GM12878 (cell line): ENCODE results near the gene IL19. TPM values are rescaled to one million over a fixed set of nuclear protein-coding genes. Genes with fewer than 3 reads are reported as not detected.

Experiments
- ATAC-seq: fragments of 200-7000 bp; cut with Tn5 transposase; 3 replicates; pipeline ENCODE4 v1.9.1; 2020; ENCODE audit warnings: mild to moderate bottlenecking, moderate library complexity
- BruUV-seq: library from RNA; stranded (reverse); fragments of 400-500 nt; replicated peaks from 2 replicates; lab custom pipeline; 2021; lab: Mats Ljungman, UMichigan
- CTCF ChIA-PET: fragments of 300-600 bp; sonication (Branson Sonifier 250); formaldehyde crosslinking; extraction: SDS; loops from one replicate; lab custom pipeline; 2021; ENCODE audit warnings: inconsistent platforms; lab: Yijun Ruan, JAX
- POLR2A ChIA-PET: fragments of 350-600 bp; formaldehyde crosslinking; extraction: SDS; loops from one replicate; lab custom pipeline; 2021; ENCODE audit warnings: inconsistent platforms; lab: Charles Lee
- RAD21 ChIA-PET: fragments of 300-600 bp; sonication (Branson Sonifier 250); formaldehyde crosslinking; loops from one replicate; lab custom pipeline; 2023; ENCODE audit warnings: antibody characterized with exemption; ENCODE audit not compliant: unreplicated experiment; lab: Charles Lee
- SMC1A ChIA-PET: fragments of 300-600 bp; sonication (Branson Sonifier 250); formaldehyde crosslinking; loops from one replicate; lab custom pipeline; 2023; ENCODE audit not compliant: unreplicated experiment, uncharacterized antibody; lab: Charles Lee
- DNase-seq: peaks from one replicate; pipeline ENCODE4 v3.0.0-alpha.2; 2011; ENCODE audit warnings: low read depth, low spot score
- FAIRE-seq: peaks from 3 replicates; lab custom pipeline; 2011; peaks lifted over from hg19 to GRCh38; lab: Jason Lieb, UNC
- H2AFZ ChIP-seq: 2 replicates; pipeline ENCODE4 v1.6.0; 2011; ENCODE audit warnings: low read depth, low read length, control low read depth; ENCODE audit not compliant: control insufficient read depth
- H3K27ac ChIP-seq: 2 replicates; pipeline ENCODE4 v1.5.1; 2011; ENCODE audit warnings: control low read depth; ENCODE audit not compliant: control insufficient read depth, insufficient read depth
- H3K27me3 ChIP-seq, 2 experiments: replicated peaks in 1 of 2; 2 replicates each; pipeline versions ENCODE4 v1.6.0 to v1.6.1; 2011; ENCODE audit warnings: low read length in 1 of 2; ENCODE audit not compliant: control insufficient read depth in 2 of 2, insufficient read depth in 2 of 2
- H3K36me3 ChIP-seq, 2 experiments: 2 replicates each; pipeline ENCODE4 v1.5.1; 2011; ENCODE audit warnings: low read length in 1 of 2; ENCODE audit not compliant: control insufficient read depth in 2 of 2, insufficient read depth in 2 of 2
- H3K4me1 ChIP-seq: 2 replicates; pipeline ENCODE4 v1.6.1; 2011; ENCODE audit warnings: mild to moderate bottlenecking, low read length, moderate library complexity, mixed read lengths; ENCODE audit not compliant: control insufficient read depth, insufficient read depth
- H3K4me2 ChIP-seq: 2 replicates; pipeline ENCODE4 v1.6.0; 2011; ENCODE audit warnings: control low read depth; ENCODE audit not compliant: control insufficient read depth, insufficient read depth
- H3K4me3 ChIP-seq: fragments of 200-600 bp; sonication (generic); 2 replicates; pipeline ENCODE4 v1.5.1; 2016
- H3K79me2 ChIP-seq: 2 replicates; pipeline ENCODE4 v1.6.0; 2011; ENCODE audit warnings: low read length; ENCODE audit not compliant: control insufficient read depth, insufficient read depth
- H3K9ac ChIP-seq: 2 replicates; pipeline ENCODE4 v1.8.0; 2011; ENCODE audit warnings: low read length, control low read depth, mixed read lengths; ENCODE audit not compliant: control insufficient read depth, insufficient read depth
- H3K9me3 ChIP-seq: replicated peaks from 3 replicates; pipeline ENCODE4 v1.5.1; 2011; ENCODE audit warnings: mild to moderate bottlenecking, low read length; ENCODE audit not compliant: control insufficient read depth, insufficient read depth
- H4K20me1 ChIP-seq: 2 replicates; pipeline ENCODE4 v1.6.0; 2011; ENCODE audit not compliant: control insufficient read depth, insufficient read depth
- CBX3 ChIP-seq: fragments of 200-600 bp; sonication (generic); IDR thresholded peaks from 2 replicates; pipeline ENCODE4 v1.6.1; 2016; ENCODE audit warnings: low read depth, borderline replicate concordance
- CBX5 ChIP-seq: sonication (generic); IDR thresholded peaks from 2 replicates; pipeline ENCODE4 v1.6.1; 2016; ENCODE audit warnings: low read depth, moderate library complexity, mild to moderate bottlenecking, inconsistent platforms
- DPF2 ChIP-seq: fragments of 450-650 bp; IDR thresholded peaks from 2 replicates; pipeline ENCODE4 v1.6.1; 2017; ENCODE audit warnings: mild to moderate bottlenecking
- ESRRA ChIP-seq: IDR thresholded peaks from 2 replicates; pipeline ENCODE4 v1.6.1; 2012; ENCODE audit warnings: mild to moderate bottlenecking, low read length, improper control_type of control experiment
- IRF4 ChIP-seq: IDR thresholded peaks from 2 replicates; pipeline ENCODE4 v1.6.1; 2011; ENCODE audit warnings: low read depth, low read length
- MEF2B ChIP-seq: fragments of 450-650 bp; IDR thresholded peaks from 2 replicates; pipeline ENCODE4 v1.6.1; 2018; ENCODE audit warnings: mild to moderate bottlenecking, moderate library complexity; ENCODE audit not compliant: partially characterized antibody, poor library complexity, severe bottlenecking
- NBN ChIP-seq: fragments of 450-650 bp; IDR thresholded peaks from 2 replicates; pipeline ENCODE4 v1.6.1; 2016
- PML ChIP-seq: IDR thresholded peaks from 2 replicates; pipeline ENCODE4 v1.6.1; 2012; ENCODE audit warnings: low read length, inconsistent platforms
- RB1 ChIP-seq: fragments of 450-650 bp; formaldehyde crosslinking; IDR thresholded peaks from 2 replicates; pipeline ENCODE4 v1.6.1; 2017; ENCODE audit warnings: mild to moderate bottlenecking, borderline replicate concordance
- RFX5 ChIP-seq: IDR thresholded peaks from 2 replicates; pipeline ENCODE4 v1.6.1; 2011; ENCODE audit warnings: low read depth, low read length, improper control_type of control experiment
- SMAD5 ChIP-seq: IDR thresholded peaks from 2 replicates; pipeline ENCODE4 v1.6.1; 2016; ENCODE audit warnings: antibody characterized with exemption, low read depth
- SMC3 ChIP-seq: IDR thresholded peaks from 2 replicates; pipeline ENCODE4 v1.6.1; 2011; ENCODE audit warnings: low read length, improper control_type of control experiment, borderline replicate concordance
- STAT1 ChIP-seq: fragments of 450-650 bp; conservative IDR thresholded peaks from 2 replicates; pipeline ENCODE4 v1.6.1; 2014; ENCODE audit warnings: antibody characterized with exemption, mild to moderate bottlenecking
- WRNIP1 ChIP-seq: IDR thresholded peaks from 2 replicates; pipeline ENCODE4 v1.6.1; 2011; ENCODE audit warnings: low read depth, low read length, improper control_type of control experiment, borderline replicate concordance
- ZNF207 ChIP-seq: fragments of 450-650 bp; IDR thresholded peaks from 2 replicates; pipeline ENCODE4 v1.6.1; 2014; ENCODE audit warnings: antibody characterized with exemption, mild to moderate bottlenecking, borderline replicate concordance
- WGBS: methylation state at CpG from one replicate; pipeline ENCODE4 v1.1.6; 2016; ENCODE audit warnings: low lambda C conversion rate; ENCODE audit not compliant: insufficient replicate concordance, insufficient coverage; ENCODE audit errors: missing lambda C conversion rate; 5-methylcytosine and 5-hydroxymethylcytosine counted together
- in situ Hi-C: fragments of 300-500 bp; cut with MboI; formaldehyde crosslinking; loops from 9 replicates; pipeline ENCODE4 v1.14.3; 2018; ENCODE audit warnings: mixed read lengths
- intact Hi-C: fragments of 100-400 bp; cut with micrococcal nuclease; formaldehyde crosslinking; loops from one replicate; pipeline ENCODE4 v1.14.2; 2022; ENCODE audit not compliant: unreplicated experiment
- polyA plus RNA-seq, 11 experiments: library from polyadenylated mRNA; depleted of rRNA in 4 of 11; unstranded in 6 of 11; stranded (reverse) in 5 of 11; fragments of >200 nt; fragmentation: Nextera tagmentation in 4 of 11; fragmentation: Illumina TruSeq in 1 of 11; extraction: Ambion mirVana in 4 of 11; extraction: Trizol in 1 of 11; gene quantifications; 1 replicate in 1 of 11; 2 replicates in 10 of 11; pipeline versions ENCODE4 v1.2.1 to v1.2.3, GENCODE V29; 2011 to 2016; ENCODE audit warnings: inconsistent platforms in 2 of 11, missing spikeins in 2 of 11, low read depth in 1 of 11
- total RNA-seq, 4 experiments: library from RNA; depleted of rRNA in 3 of 4; stranded (reverse); fragments of >200 nt in 3 of 4; fragmentation: Illumina TruSeq in 1 of 4; extraction: Trizol in 1 of 4; gene quantifications; 2 replicates each; pipeline versions ENCODE4 v1.2.1 to v1.2.3, GENCODE V29; 2013 to 2021
- TF ChIP-seq, protein P1 (sequence below): fragments of 150-350 bp; IDR thresholded peaks from 2 replicates; pipeline ENCODE4 v1.6.1; 2014; ENCODE audit warnings: mild to moderate bottlenecking, low read depth, low read length
- TF ChIP-seq, protein P2 (sequence below): fragments of 450-650 bp; IDR thresholded peaks from 2 replicates; pipeline ENCODE4 v1.6.1; 2017; ENCODE audit warnings: low read depth, mild to moderate bottlenecking, moderate library complexity
- TF ChIP-seq, protein P3 (sequence below): fragments of 450-650 bp; IDR thresholded peaks from 2 replicates; pipeline ENCODE4 v1.6.1; 2017; ENCODE audit warnings: mild to moderate bottlenecking, moderate library complexity

IL19 gene
- total and polyA plus RNA-seq, 10 of the 15 experiments (the other 5 are each of a cell fraction or from before 2014, with no cell fraction given), result 0.10 to 0.73 (median 0.28) TPM; not detected in 6

DNA sequence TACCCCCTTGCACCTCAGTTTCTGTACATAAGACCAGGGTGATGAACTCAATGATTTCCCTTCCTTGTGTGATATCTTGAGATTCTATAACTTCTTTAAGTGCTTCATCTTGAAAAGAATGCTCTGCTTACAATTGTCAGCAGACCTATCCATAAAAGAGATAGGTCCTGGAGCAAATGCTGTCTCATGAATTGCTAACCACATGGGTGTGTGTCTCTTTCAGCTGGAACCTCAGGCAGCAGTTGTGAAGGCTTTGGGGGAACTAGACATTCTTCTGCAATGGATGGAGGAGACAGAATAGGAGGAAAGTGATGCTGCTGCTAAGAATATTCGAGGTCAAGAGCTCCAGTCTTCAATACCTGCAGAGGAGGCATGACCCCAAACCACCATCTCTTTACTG is 97.7 kb downstream of the IL19 start:
- no peak overlapping the region for H3K4me2 ChIP-seq
- ChIA-PET SMC1A (interaction anchor here (1.0 to 1.9 kb wide), 3 partner anchors 37 to 101 kb away, joined by 3 to 6 read pairs (median 4); no protein-coding TSS in a partner anchor), RAD21 (interaction anchor here (0.9 to 1.1 kb wide), 2 partner anchors 13 to 114 kb away, joined by 4 read pairs; no protein-coding TSS in a partner anchor), CTCF (interaction anchor here (2.1 to 7.3 kb wide), 4 partner anchors 11 to 113 kb away, joined by 5 to 100 read pairs (median 15); no protein-coding TSS in a partner anchor), POLR2A (no interaction called here)
- no peak overlapping the region for H2AFZ ChIP-seq
- no peaks in the 10 kb centered on the region for H4K20me1 ChIP-seq
- H3K9ac ChIP-seq, result no peak overlapping the region
- no peaks in the 10 kb centered on the region for H3K36me3 ChIP-seq
- intact Hi-C loops, result no loop called here
- TF ChIP-seq SMAD5 (no peak), SMC3 (no peak), PML (no peak), ESRRA (no peak), WRNIP1 (no peak), STAT1 (no peak), RB1 (no peak), MEF2B (no peak), IRF4 (no peak), CBX5 (no peak), NBN (no peak), CBX3 (no peak), ZNF207 (no peak), DPF2 (no peak), RFX5 (no peak)
- TF ChIP-seq, protein P1, sequence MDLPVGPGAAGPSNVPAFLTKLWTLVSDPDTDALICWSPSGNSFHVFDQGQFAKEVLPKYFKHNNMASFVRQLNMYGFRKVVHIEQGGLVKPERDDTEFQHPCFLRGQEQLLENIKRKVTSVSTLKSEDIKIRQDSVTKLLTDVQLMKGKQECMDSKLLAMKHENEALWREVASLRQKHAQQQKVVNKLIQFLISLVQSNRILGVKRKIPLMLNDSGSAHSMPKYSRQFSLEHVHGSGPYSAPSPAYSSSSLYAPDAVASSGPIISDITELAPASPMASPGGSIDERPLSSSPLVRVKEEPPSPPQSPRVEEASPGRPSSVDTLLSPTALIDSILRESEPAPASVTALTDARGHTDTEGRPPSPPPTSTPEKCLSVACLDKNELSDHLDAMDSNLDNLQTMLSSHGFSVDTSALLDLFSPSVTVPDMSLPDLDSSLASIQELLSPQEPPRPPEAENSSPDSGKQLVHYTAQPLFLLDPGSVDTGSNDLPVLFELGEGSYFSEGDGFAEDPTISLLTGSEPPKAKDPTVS, result no peak
- TF ChIP-seq, protein P2, sequence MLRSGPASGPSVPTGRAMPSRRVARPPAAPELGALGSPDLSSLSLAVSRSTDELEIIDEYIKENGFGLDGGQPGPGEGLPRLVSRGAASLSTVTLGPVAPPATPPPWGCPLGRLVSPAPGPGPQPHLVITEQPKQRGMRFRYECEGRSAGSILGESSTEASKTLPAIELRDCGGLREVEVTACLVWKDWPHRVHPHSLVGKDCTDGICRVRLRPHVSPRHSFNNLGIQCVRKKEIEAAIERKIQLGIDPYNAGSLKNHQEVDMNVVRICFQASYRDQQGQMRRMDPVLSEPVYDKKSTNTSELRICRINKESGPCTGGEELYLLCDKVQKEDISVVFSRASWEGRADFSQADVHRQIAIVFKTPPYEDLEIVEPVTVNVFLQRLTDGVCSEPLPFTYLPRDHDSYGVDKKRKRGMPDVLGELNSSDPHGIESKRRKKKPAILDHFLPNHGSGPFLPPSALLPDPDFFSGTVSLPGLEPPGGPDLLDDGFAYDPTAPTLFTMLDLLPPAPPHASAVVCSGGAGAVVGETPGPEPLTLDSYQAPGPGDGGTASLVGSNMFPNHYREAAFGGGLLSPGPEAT, result no peak
- TF ChIP-seq, protein P3, sequence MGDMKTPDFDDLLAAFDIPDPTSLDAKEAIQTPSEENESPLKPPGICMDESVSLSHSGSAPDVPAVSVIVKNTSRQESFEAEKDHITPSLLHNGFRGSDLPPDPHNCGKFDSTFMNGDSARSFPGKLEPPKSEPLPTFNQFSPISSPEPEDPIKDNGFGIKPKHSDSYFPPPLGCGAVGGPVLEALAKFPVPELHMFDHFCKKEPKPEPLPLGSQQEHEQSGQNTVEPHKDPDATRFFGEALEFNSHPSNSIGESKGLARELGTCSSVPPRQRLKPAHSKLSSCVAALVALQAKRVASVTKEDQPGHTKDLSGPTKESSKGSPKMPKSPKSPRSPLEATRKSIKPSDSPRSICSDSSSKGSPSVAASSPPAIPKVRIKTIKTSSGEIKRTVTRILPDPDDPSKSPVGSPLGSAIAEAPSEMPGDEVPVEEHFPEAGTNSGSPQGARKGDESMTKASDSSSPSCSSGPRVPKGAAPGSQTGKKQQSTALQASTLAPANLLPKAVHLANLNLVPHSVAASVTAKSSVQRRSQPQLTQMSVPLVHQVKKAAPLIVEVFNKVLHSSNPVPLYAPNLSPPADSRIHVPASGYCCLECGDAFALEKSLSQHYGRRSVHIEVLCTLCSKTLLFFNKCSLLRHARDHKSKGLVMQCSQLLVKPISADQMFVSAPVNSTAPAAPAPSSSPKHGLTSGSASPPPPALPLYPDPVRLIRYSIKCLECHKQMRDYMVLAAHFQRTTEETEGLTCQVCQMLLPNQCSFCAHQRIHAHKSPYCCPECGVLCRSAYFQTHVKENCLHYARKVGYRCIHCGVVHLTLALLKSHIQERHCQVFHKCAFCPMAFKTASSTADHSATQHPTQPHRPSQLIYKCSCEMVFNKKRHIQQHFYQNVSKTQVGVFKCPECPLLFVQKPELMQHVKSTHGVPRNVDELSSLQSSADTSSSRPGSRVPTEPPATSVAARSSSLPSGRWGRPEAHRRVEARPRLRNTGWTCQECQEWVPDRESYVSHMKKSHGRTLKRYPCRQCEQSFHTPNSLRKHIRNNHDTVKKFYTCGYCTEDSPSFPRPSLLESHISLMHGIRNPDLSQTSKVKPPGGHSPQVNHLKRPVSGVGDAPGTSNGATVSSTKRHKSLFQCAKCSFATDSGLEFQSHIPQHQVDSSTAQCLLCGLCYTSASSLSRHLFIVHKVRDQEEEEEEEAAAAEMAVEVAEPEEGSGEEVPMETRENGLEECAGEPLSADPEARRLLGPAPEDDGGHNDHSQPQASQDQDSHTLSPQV, result no peak
- no peak for DNase-seq
- H3K4me1 ChIP-seq, result no peaks in the 10 kb centered on the region
- H3K4me3 ChIP-seq, result no peak overlapping the region
- FAIRE-seq, result no peak
- 0% methylated on average over 1 of the region's 1 CpG for WGBS
- H3K79me2 ChIP-seq, result no peaks in the 10 kb centered on the region
- H3K27me3 ChIP-seq, result no peaks in the 10 kb centered on the region; a peak in 1 of 4 replicates
- ATAC-seq, result no peak
- in situ Hi-C loops, result loop anchor here (5.0 kb wide), 1 partner anchor 114 kb away; no protein-coding TSS in a partner anchor
- H3K27ac ChIP-seq, result no peak overlapping the region
- no peaks in the 10 kb centered on the region; the same call in 2 of the 3 replicates for H3K9me3 ChIP-seq
- no TSS peak for BruUV-seq
